H54 (cell line): ENCODE data around the gene STON2.
A peak's percentile ranks its signal among the peaks of the same experiment; 100 is the strongest.

Source experiments
- DNase-seq: peaks from one replicate; pipeline ENCODE4 v3.0.0; 2011; ENCODE audit warnings: low spot score, mixed read lengths; ENCODE audit not compliant: insufficient read length
- FAIRE-seq: peaks from 3 replicates; lab custom pipeline; 2011; peaks lifted over from hg19 to GRCh38; lab: Jason Lieb, UNC
- POLR2A ChIP-seq: IDR thresholded peaks from 2 replicates; pipeline ENCODE4 v1.6.1; 2011; ENCODE audit warnings: low read depth, mild to moderate bottlenecking, low read length

The STON2 gene

GRCh38 chr14:81222691-81223090 lies 177.4 kb downstream of the STON2 start:
- FAIRE-seq: no peak
- no peak for TF ChIP-seq POLR2A
- DNase-seq: no peak

GRCh38 chr14:81222126-81222525 lies 178.0 kb downstream of the STON2 start:
- no peak for DNase-seq
- no peak for TF ChIP-seq POLR2A
- FAIRE-seq: no peak

DNA sequence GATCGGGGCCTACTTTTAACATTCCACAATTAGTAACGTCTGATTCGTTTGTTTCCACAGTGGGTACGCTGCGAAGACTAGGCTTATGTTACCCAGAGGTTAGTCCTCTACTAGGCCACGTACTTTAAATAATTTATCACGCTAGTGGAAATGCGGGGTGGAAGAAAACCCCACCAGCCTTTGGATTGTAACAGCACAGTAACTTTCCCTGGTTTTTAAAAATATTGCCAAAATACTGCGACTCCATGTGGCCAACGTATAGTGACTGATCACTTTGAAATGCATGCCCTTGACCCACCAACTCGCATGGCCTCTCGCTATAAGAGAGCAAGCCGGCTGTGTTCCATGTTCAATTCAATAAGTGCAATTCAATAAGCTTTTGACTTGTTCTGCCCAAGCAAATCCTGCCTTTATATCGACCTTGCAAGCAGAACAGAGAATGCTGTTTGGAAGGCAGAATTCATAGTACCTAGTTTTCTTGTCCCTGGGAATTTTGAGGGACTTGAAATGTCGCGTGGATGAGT lies 178.5 kb downstream of the STON2 start:
- FAIRE-seq: no peak
- DNase-seq: no peak
- no peak for TF ChIP-seq POLR2A

DNA sequence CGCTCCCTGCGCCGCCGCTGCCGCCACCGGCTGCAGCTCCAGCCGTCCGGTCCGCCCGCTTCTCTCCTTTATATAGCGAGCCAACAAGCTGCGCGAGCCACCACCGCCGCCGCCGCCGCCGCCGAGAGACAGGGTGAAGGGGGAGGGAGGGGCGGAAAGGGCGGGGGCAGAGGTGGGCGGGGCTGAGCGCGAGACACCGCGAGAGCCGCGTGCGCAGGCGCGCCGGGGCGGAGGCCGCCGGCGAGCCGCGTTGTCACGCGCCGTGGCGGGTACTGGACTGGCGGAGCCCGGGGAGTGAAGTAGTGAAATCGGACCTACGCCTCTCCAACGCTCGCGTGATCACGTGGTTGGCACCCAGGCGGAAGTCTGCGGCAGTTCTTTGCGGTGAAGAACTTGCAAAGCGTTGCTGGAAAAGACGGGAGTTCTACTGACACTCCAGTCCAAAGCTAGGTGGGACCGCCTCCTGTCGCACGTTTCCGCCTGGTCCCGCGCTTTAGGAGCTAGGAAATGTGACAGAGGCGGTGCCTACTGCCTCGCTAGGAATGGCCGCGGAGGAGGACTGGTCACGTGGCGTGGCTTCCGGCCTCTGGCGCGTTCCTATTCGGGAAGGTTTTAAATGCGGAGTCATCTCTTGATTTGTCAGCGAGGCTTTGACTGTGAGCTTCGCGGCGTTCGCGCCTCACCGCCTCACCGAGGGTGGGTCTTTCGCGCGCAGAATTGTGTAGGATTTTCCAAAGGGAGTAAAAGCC lies 179.1 kb downstream of the STON2 start, which contains the start of gene GTF2A1:
Gene GTF2A1 (minus strand): TSS at position 130 of the 749 bp plus-strand sequence. CDS start 441 bp downstream, outside the sequence.
- no peak for FAIRE-seq
- DNase-seq: peak; percentile 68
- TF ChIP-seq POLR2A: peak; percentile 98

DNA sequence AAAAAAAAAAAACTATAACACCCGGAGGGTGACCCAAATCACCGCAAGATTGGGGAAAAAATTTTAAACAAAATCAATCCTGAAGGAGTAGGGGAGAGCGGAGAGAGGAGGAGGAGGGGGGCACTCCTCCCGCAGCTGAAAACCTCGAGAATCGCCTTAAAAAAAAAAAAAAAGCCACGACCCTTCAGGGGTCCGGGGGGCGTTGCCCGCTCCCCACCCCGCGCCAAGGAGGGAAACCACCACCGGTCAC lies 179.6 kb downstream of the STON2 start:
- FAIRE-seq (no peak), DNase-seq (no peak)
- no peak for TF ChIP-seq POLR2A

- TF ChIP-seq POLR2A: no peak
- no peak for FAIRE-seq
- no peak for DNase-seq
Measured at GRCh38 chr14:81219759-81220579, 180.2 kb downstream of the STON2 start.

- TF ChIP-seq POLR2A: peak; percentile 86
- DNase-seq: peak; percentile 55
- FAIRE-seq: peak; percentile 73
Measured at GRCh38 chr14:81219210-81219758, 180.8 kb downstream of the STON2 start.

DNA sequence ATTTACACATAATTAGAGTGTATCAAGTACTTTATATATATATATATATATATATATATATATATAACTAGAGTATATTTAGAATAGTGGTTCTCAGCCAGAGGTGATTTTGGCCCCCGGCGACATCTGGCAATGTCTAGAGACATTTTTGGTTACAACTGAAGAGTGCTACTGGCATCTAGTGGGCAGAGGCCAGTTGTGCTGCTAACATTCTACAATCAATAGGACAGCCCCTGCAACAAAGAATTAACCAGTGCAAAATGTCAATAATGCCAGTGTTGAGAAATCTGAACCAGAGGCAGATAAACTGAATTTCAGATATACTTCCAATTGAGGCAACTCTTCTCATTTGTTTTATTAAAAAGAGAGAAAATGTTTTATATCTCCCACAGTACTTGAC lies 188.3 kb downstream of the STON2 start:
- DNase-seq: no peak
- no peak for TF ChIP-seq POLR2A
- no peak for FAIRE-seq
